Amniotic epithelial cell (primary cell): ENCODE data around the gene FGD2.
A peak's percentile ranks its signal among the peaks of the same experiment; 100 is the strongest.
"Not testable (repeated sequence)": the region's sequence is repeated elsewhere in the genome, so short reads cannot be mapped to it uniquely, and the experiment has no call there.

Experiments
- DNase-seq: peaks from one replicate; pipeline ENCODE4 v3.0.0-alpha.2; 2010; ENCODE audit warnings: low read depth

The FGD2 gene

DNA sequence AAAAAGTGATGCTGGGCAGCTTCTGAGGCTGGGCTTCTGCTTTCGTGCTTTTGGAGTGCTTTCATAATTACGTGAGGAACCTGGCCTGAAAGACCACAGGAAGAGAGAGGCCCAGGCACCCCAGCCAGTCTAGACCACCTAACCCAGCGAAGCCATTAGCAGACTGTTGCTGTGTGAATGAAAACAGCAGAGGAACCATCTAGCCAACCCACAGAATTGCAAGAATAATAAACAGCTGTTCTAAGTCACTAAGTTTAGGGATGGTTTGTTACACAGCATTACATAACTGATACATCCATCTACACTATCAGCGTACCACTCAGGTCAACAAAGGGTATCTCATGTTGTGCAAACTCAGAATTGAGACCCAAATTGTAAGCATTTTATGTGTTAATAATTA, 34.5 kb downstream of the FGD2 start:
- DNase-seq: no peak

DNA sequence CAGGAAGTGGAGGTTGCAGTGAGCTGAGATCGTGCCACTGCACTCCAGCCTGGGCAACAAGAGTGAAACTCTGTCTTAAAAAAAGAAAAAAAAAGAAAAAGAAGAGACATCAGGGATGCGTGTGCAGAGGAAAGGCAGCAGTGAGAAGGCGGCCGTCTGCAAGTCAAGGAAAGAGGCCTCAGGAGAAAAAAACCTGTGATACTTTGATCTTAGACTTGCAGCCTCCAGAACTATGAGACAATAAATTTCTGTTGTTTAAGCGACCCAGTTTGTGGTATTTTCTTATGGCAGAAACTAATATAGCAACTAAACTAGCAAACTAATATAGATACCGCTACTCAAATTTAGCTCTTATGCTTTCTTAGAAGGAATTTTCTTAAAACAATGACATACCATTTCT, 36.1 kb downstream of the FGD2 start:
- DNase-seq: no peak

DNA sequence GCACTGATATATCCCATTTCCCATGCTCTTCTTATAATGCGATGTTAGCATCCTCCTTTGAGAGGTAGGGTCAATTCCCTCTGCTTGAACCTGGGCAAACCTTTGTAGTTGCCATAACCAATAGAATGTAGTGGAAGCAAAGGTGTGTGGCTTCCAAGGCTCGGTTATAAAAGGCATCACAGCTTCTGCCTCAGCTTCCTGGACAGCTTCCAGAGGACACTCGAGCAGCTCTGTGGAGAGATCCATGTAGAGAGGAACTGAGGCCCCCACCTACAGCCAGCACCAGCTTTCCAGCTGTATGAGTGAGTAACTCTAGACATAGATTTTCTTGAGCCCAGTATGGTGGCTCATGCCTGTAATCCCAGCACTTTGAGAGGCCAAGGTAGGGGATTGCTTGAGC, 36.7 kb downstream of the FGD2 start:
- DNase-seq: no peak

DNA sequence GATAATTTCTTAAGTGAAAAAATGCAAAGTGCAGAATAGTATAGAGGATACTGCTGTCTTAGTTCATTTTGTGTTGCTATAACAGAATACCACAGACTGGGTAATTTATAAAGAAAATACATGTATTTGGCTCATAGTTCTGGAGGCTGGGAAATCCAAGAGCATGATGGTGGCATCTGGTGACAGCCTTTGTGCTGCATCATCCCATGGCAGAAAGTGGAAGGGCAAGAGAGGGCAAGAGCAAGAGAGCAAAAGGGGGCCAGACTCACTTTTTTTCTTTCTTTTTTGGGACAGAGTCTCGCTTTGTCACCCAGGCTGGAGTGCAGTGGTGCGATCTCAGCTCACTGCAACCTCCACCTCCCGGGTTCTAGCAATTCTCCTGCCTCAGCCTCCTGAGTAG, 37.6 kb downstream of the FGD2 start:
- DNase-seq: not testable (repeated sequence)

DNA sequence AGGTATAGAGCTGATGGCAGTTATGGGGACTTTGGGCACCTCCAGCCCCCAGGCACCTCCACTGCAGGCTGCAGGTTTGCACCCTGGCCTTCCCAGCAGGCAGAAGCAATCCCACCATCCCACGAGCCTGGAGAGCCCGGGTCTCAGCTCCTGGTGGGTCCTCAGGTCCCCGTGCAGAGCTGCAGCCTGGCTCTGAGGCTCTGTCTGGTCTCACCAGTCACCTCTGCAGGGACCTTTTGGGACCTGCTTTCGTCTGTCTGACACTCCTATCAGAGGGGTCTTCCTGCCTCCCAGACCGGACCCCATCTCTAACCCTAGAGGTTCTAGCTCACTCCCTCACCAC, 41.9 kb downstream of the FGD2 start:
- no peak for DNase-seq

DNA sequence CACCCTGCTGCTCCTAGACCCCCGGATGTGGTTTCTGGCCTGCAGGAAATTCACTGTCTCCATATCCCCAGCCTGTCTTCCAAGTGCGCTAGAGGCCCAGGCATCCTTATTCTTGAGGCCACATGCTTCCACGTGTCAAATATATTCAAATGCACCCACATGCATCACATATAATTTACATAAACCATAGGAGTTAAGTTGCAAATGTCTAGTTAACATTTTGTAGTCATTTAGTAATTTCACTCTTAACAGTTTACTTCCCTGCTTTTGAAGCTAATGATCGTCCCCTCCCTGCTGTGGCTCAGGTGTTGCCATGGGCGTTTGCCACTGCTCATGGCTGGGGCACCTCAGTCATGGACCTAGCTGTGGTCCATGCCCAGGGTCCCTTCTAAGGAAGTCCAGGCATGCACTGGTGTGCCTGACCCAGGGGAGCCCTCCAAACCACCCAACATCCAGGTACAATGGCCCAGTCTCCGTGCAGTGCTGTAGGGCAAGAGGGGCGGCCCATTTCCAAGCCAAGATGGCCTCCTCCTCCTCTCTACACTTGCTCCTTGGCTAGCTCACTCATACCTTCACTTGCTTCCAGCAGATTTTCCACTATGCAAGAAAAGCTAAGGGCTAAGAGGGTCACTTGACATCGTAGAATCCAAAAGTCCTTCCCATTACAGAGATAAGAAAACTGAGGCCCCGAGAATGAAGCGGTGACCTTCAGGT, 42.4 kb downstream of the FGD2 start:
- no peak for DNase-seq

DNA sequence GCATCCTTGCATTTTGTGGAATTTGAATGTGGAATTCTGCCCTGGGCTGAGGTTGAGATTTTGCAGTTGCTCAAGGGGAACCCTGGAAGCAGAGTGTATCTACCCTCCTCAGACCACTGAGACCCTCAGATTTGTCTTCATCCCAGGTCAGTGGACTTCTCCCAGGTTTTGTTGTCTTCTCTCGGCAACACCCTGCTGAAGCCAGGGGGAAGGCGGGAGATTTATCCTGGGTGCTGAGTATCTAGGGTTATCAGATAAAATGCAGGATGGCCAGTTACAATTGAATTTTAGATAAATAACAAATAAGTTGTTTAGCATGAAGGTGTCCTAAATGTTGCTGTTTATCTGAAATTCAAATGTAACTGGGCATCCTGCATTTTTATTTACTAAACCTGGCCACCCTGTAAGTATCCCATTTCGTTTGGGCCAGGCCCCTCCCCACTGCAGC, 43.0 kb downstream of the FGD2 start:
- DNase-seq: no peak

DNA sequence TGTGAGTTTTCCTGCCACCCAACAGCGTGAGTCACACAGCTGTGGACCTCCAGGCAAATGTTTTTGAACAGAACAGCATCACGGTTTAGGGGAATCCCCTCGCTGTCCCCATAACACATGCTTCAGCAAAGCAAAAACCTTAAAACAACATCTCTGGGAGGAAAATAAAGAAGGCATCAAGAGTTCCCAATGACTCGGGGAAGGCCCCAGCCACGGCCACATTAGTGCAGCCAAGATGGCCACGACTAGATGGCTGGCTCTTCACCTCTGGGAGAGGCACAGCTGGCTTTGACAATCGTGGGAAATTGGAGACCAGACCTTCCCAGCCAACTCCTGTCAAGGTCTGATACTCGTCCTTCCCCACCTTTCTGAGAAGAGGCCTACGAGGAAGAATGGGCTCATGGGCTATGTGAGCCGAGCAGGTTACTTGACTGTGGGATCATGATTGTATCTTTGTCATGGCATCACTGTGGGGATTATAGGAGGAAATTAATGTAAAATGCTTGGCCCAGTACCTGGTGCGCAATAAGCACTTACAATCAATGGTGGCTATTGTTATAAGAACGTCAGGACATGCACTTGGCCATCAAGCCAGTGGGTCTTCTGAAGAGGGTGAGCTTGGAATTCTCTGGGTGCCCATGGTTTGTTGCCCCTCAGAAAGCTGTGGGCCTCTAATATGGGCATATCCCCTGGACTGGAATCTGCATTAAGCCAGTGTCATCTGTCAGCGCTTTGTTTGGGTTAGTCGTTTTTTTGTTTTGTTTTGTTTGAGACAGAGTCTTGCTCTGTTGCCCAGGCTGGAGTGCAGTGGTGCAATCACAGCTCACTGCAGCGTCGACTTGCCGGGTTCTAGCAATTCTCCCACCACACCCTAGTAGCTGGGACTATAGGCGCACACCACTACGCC, 43.6 kb downstream of the FGD2 start:
- DNase-seq: peak; percentile 67

DNA sequence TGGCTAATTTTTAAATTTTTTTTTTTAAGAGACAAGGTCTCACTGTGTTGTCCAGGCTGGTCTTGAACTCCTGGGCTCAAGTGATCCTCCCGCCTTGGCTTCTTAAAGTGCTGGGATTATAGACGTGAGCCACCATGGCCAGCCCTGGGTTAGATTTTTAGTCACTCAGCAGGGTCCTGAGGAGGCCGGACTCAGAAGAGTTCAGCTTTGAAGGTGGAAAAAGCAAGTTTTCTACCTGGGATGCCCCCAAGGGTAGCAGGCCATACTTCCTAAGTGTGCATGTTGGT, 44.2 kb downstream of the FGD2 start:
- no peak for DNase-seq

DNA sequence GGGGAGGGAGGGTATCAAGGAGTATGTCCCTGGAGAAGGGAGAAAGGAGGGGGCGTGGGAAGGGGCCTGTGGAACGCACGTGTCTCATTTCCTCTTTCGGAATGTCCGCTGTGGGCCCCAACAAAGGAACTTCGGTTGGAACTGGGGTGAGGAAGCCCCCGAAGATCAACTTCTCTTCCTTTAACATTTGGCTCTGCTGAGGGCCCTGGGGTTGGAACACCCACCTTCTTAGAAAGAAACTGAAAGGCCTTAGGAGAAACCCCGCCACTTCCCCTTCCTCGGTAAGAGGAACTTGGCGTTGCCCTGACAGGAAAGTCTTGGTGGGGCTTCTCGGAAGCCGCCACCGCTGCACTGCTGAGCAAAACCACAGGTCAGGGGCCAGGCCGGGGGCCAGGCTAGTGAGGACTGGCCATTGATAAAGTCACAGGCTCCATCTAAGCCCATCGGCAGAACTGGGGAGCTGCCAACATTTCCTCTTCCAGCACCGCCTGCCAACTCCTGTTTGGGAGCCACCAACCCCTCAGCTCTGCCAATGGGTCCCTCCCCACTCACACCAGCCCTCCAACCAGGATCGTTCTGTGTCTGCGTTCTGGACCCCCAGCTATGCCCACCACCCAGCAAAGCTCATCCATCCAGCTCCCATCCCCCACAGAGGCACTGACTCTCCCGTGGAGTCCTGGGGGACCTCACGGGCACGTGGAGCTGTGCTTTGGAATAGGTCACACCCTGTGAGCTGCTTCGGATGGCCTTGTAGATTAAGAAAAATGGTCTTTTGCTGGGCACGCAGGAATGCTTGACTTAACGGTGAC, 44.8 kb downstream of the FGD2 start:
- no peak for DNase-seq

DNA sequence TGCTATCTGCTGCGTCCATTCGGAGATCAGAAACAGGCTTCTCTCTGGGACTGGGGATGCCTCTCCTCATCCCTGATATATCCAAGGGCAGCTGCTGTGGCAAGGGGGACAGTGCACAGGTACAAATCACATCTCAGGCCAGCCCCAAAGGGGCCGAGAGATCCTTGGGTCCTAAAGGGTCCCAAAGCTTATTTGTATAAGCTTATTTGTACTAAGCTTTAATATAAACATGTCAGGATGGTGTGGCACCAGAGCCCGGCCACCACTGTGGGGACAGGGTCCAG, 45.3 kb downstream of the FGD2 start:
- no peak for DNase-seq

DNA sequence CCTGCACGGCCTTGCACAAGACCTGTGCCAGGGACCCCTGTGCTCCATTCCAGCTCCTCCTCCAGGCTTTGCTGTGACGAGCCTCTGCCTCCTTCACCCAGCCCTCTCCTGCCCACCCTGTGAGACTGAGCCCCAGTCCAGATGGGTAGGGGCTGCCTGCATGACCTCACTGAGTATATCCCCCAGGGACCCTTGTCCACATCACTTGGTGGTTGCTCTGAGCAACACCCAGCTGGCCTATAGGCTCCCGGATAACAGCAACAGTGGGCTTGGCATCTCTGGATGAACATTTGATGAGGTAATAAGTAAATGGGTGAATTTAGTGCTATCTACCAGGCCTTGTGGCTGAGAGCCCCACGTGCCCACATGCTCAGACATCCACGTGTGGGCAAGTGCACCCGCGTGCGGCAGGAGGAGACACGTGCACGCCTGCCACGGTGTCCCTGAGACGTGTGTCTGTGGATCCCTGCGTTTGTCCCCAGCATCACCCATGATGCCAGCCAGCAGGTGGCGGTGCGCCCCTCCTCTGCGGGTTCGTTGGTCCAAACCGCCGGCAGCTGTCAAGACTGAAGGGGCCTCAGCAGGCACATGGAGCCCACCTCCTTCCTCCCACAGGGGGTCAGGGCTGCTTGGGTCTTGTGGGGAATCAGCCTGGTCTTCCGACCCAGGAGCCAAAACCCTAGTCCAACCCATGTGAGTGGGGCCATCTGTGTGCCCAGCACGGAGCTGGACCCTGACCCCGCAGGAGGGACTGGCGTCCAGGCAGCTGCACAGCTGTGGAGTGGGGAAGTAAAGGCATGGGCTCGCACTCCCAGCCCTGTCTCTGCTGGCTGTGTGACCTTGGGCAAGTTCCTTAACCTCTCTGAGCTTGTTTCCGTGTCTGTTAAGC, 45.9 kb downstream of the FGD2 start:
- DNase-seq: peak; percentile 57

DNA sequence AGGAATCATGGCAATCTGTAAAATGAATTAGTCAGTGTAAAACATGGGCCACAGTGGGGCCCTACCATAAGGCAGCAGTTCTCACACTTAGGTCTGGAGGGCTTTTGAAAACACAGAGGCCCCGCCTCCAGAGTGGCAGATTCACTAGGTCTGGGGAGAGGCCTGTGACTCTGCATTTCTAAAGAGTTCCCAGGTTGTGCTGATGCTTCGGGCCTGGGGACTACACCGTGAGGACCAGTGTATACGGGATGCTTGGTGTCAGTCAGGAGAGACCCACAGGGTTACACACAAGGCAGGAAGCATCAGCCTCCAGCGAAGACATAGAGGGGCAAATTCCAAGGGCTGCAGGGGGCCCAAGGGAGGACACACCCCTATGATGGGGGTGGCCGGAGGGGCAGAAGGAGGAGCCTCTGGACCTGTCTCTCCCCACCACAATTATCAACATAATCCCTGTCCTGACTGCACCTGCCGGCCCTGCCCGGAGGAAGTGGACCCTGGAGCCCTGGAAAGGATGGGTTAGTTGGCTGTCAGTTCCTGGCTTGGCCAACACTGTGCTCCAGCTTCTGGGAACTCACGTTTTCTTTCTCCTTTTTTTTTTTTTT, 46.7 kb downstream of the FGD2 start:
- no peak for DNase-seq

DNA sequence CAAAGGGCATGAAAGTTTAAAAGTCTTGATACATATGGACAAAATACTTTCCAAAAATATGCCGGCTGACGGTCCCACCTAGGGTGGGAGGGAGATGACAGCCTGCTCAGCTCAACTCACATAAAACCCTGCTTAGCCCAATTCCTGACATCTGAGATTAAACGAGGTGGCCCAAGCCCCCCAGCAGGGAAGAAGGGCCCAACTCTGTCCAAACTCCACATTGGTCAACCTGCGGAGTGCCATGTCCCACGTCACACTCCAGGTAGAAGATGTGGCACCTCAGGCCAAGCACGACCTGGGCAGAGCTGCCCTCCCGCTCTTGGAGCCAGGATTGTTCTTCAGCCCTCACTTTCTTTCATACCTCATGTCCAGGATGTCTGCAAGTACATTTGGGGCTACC, 48.2 kb downstream of the FGD2 start:
- DNase-seq: no peak

DNA sequence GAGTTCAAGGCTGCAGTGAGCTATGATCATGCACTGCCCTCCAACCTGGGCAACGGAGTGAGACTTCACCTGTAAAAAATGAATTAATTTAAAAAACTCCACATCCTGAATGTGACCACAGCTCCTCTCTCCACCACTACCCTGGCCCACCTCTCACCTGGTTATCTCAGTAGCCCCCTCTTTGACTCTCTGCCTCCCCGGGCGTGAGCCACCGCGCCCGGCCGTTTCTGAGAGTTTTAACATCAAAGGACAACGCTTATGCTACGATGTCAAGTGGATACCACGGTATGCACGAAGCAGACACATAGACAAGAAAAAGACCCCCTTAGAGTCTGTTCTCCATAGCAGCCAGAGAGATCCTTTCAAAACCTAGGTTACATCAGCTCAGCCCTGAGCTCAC, 48.7 kb downstream of the FGD2 start:
- no peak for DNase-seq

DNA sequence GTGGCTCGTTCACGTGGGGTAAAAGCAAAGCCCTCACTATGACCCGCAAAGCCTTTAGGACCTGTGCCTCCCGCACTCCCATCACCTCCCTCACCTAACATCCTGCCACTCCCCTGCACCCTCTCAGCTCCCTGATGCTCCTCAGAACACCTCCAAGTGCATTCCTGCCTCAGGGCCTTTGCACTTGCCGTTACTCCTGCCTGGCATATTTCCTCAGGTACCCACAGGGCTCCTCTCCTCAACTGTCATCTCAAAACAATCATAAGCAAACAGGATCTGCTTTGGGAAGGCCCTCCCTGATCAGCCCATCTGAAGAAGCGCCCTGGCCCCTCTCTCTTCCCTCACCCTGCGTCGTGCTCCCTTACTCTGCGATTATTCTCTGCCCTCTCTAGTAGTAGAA, 49.1 kb downstream of the FGD2 start:
- DNase-seq: no peak

DNA sequence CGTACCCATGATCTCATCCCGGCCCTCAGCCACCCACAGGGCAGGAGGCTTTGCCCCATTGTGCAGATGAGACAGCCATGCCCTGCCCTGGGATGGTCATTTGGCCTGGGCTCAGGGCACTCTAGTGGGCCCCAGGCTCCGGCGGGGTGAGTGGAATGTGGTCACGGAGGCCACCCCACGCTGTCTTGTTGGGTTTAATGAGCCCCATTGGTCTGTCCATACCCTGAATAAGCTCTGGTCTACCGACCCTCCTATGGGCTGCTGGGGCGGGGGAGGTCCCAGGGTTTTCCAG, 50.6 kb downstream of the FGD2 start:
- DNase-seq: no peak

DNA sequence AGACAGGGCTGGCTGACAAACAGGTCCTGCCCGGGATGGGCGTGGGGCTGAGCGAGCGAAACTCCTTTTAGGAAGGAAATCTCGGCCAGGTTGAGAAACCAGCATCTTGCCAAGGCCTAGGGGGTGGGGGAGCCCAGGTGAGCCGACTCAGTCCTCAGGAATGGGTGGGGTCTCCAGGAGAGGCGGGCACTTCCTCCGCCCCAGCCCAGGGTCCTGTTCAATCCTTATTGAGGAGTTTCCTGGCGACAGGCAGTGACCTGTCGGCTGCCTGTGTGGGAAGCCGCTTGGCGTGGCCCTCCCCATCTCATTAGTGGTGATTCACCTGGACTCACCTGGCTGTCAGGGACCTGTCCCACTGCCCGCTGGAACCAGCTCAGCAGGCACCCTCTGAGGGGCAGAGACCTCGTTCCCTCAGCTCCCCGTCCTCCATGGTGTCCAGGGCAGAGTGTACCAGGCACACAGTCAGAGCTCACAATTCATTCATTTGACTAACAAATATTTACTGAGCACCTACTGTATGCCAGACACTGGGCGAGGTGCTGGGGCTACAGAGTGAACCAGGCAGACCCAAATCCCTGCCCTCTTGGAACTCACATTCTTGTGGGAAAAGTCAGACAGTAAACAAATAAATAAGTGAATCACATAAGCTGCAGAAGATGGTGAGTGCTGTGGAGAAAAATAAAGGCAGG, 51.1 kb downstream of the FGD2 start:
- DNase-seq: peak; percentile 48

DNA sequence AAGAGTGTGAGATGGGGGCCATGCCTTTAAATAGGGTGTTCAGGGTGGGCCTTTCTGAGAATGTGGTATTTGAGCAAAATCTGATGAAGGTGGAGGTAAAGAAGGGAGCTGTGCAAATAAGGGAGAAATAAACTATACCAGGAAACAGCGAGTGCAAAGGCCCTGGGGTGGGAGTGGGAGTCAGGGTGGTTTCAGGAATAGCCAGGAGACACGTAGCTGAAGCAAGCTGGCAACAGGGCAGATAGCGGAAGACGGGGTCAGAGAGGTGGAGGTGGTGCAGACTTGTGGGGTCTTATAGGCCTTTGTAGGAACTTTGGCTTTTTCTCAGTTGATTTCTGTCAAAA, 51.6 kb downstream of the FGD2 start:
- no peak for DNase-seq

DNA sequence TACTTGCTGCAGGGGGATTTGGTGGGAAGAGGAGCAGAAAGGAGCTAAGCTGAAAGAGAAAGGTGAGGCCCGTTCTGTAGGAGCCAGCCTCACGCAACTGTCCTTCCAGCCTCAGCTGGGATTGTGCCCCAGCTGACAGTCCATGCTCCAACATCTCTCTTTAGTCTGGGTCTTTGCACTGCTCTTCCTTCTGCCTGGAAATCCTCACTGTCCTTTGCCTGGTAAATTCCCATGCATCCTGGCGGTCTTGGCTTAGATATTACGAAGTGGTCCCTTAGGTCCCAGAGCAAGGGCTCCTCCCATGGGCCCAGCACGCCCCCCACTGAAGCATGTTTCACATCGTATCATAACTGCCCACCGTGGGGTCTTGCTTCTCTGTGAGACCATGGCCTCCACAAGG, 52.2 kb downstream of the FGD2 start:
- DNase-seq: no peak

DNA sequence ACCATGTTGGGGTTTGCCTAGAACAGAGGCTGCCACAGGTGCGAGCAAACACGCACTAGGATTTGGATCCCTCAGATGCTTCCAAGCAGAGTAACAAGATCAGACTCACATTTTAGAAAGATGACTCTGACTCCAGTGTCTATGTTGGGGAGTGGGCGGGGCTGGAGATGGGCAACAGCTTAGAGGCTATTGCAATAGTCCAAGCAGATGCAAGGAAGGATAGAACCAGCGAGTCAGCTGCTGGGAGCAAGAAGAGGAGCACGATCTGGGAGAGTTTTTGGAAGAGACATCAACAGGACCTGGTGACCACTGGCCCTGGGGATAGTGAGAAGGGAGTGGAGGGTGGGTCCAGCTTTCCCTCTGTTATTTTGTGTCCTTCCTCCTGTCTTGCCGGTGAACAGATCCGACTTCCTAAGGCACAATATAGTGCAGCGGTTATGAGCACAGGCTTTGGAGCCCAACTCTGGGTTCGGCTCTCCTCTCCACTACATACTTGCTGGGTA, 52.7 kb downstream of the FGD2 start:
- DNase-seq: peak; percentile 49
